SK-N-SH treated with all-trans-retinoic acid at 6 μM for 48 hours (cell line): ENCODE measurements around the gene STK39.
A peak's percentile ranks its signal among the peaks of the same experiment; 100 is the strongest.

Experiments
- ATAC-seq: fragments of 200-7000 bp; cut with Tn5 transposase; 3 replicates; pipeline ENCODE4 v1.9.1; 2020; ENCODE audit warnings: mild to moderate bottlenecking, moderate library complexity
- ARNTL ChIP-seq: fragments of 450-650 bp; formaldehyde crosslinking; IDR thresholded peaks from 2 replicates; pipeline ENCODE4 v1.5.0; 2020; ENCODE audit warnings: low read depth, mild to moderate bottlenecking, moderate library complexity, borderline replicate concordance
- BACH2 ChIP-seq: fragments of 250-450 bp; sonication (Bioruptor Pico); IDR thresholded peaks from 2 replicates; pipeline ENCODE4 v1.9.0; 2021; ENCODE audit warnings: mild to moderate bottlenecking, borderline replicate concordance
- CSDC2 ChIP-seq: fragments of 250-450 bp; sonication (Bioruptor Pico); IDR thresholded peaks from 2 replicates; pipeline ENCODE4 v1.5.0; 2020; ENCODE audit warnings: mild to moderate bottlenecking, moderate library complexity
- CSRNP3 ChIP-seq: fragments of 250-450 bp; sonication (Bioruptor Pico); IDR thresholded peaks from 2 replicates; pipeline ENCODE4 v1.5.1; 2021; ENCODE audit warnings: mild to moderate bottlenecking, moderate library complexity
- GLIS3 ChIP-seq: fragments of 250-450 bp; sonication (Bioruptor Pico); IDR thresholded peaks from 2 replicates; pipeline ENCODE4 v1.5.0; 2020; ENCODE audit warnings: mild to moderate bottlenecking, moderate library complexity
- ISL1 ChIP-seq: fragments of 250-450 bp; sonication (Bioruptor Pico); IDR thresholded peaks from 2 replicates; pipeline ENCODE4 v2.1.2; 2022; ENCODE audit warnings: mild to moderate bottlenecking, moderate library complexity
- OSR1 ChIP-seq: fragments of 250-450 bp; sonication (Bioruptor Pico); IDR thresholded peaks from 2 replicates; pipeline ENCODE4 v1.8.0; 2022; ENCODE audit warnings: moderate library complexity, mild to moderate bottlenecking, inconsistent platforms
- PPARA ChIP-seq: fragments of 250-450 bp; sonication (Bioruptor Pico); IDR thresholded peaks from 2 replicates; pipeline ENCODE4 v1.5.0; 2020; ENCODE audit warnings: mild to moderate bottlenecking, borderline replicate concordance
- RARB ChIP-seq: fragments of 250-450 bp; sonication (Bioruptor Pico); IDR thresholded peaks from 2 replicates; pipeline ENCODE4 v1.8.0; 2021; ENCODE audit warnings: mild to moderate bottlenecking, moderate library complexity
- SNAI2 ChIP-seq: fragments of 250-450 bp; sonication (Bioruptor Pico); IDR thresholded peaks from 2 replicates; pipeline ENCODE4 v1.5.0; 2020; ENCODE audit warnings: mild to moderate bottlenecking, moderate library complexity
- TOX ChIP-seq: fragments of 250-450 bp; sonication (Bioruptor Pico); IDR thresholded peaks from 2 replicates; pipeline ENCODE4 v1.8.0; 2021; ENCODE audit warnings: mild to moderate bottlenecking, moderate library complexity, borderline replicate concordance
- ZC3H10 ChIP-seq: fragments of 250-450 bp; sonication (Bioruptor Pico); IDR thresholded peaks from 2 replicates; pipeline ENCODE4 v1.5.1; 2021; ENCODE audit warnings: mild to moderate bottlenecking, moderate library complexity
- ZNF565 ChIP-seq: fragments of 450-650 bp; formaldehyde crosslinking; conservative IDR thresholded peaks from 2 replicates; pipeline ENCODE4 v1.5.0; 2020; ENCODE audit warnings: low read depth, mild to moderate bottlenecking, moderate library complexity
- ZNF70 ChIP-seq: fragments of 450-650 bp; formaldehyde crosslinking; IDR thresholded peaks from 2 replicates; pipeline ENCODE4 v1.5.0; 2020; ENCODE audit warnings: mild to moderate bottlenecking, moderate library complexity
- ZNF8 ChIP-seq: fragments of 450-650 bp; formaldehyde crosslinking; IDR thresholded peaks from 2 replicates; pipeline ENCODE4 v1.5.0; 2020; ENCODE audit warnings: mild to moderate bottlenecking, moderate library complexity
- TF ChIP-seq, protein P1 (sequence below): fragments of 250-450 bp; sonication (Bioruptor Pico); IDR thresholded peaks from 2 replicates; pipeline ENCODE4 v1.8.0; 2021; ENCODE audit warnings: low read depth, mild to moderate bottlenecking, moderate library complexity, borderline replicate concordance
- TF ChIP-seq, protein P2 (sequence below): fragments of 250-450 bp; sonication (Bioruptor Pico); IDR thresholded peaks from 2 replicates; pipeline ENCODE4 v1.5.0; 2020; ENCODE audit warnings: mild to moderate bottlenecking, moderate library complexity

The STK39 gene

GRCh38 chr2:168005586-168005985 lies 241.8 kb downstream of the STK39 start:
- no peak for TF ChIP-seq OSR1 (CRISPR knock-in tag)
- no peak for TF ChIP-seq SNAI2 (CRISPR knock-in tag)
- TF ChIP-seq CSRNP3, result no peak
- TF ChIP-seq ZNF565, result no peak
- TF ChIP-seq BACH2 (CRISPR knock-in tag), result no peak
- TF ChIP-seq GLIS3 (CRISPR knock-in tag), result no peak
- no peak for TF ChIP-seq RARB (CRISPR knock-in tag)
- no peak for TF ChIP-seq PPARA
- TF ChIP-seq ZNF8 (CRISPR knock-in tag), result no peak
- no peak for TF ChIP-seq ARNTL (CRISPR knock-in tag)
- no peak for TF ChIP-seq ZNF70 (CRISPR knock-in tag)
- no peak for TF ChIP-seq TOX
- ATAC-seq, result no peak

- TF ChIP-seq ZC3H10 (CRISPR knock-in tag) (no peak), BACH2 (CRISPR knock-in tag) (no peak), GLIS3 (CRISPR knock-in tag) (no peak), OSR1 (CRISPR knock-in tag) (no peak), CSDC2 (no peak), ZNF8 (CRISPR knock-in tag) (no peak)
- TF ChIP-seq, protein P1, sequence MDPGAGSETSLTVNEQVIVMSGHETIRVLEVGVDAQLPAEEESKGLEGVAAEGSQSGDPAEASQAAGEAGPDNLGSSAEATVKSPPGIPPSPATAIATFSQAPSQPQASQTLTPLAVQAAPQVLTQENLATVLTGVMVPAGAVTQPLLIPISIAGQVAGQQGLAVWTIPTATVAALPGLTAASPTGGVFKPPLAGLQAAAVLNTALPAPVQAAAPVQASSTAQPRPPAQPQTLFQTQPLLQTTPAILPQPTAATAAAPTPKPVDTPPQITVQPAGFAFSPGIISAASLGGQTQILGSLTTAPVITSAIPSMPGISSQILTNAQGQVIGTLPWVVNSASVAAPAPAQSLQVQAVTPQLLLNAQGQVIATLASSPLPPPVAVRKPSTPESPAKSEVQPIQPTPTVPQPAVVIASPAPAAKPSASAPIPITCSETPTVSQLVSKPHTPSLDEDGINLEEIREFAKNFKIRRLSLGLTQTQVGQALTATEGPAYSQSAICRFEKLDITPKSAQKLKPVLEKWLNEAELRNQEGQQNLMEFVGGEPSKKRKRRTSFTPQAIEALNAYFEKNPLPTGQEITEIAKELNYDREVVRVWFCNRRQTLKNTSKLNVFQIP (CRISPR knock-in tag), result no peak
- ATAC-seq, result no peak
These were observed 243.5 kb downstream of the STK39 start for GRCh38 chr2:168003876-168004275.

DNA sequence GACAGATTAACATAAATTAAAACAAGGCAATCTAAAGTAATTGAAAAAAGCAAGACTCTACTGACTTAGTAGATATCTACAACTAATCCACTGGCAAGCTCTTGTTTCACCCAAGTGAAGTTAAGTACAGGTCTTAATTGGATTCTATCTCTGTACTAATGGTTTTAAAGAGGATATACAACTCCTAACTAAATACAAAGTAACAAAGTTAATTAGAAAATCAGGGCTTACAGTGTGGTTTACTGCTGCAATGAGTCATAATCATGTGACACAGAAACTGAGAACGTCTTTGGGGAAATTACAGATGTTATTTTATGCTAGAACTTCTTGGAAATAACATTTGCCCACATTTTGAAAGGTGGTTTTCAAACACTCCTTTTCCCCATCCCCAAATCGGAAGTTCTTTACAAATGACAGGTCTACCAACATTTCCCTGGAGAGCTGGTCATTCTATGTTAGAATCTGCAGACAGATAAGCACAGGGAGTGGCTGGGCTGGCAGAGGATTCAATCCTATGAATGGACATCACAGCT lies 245.3 kb downstream of the STK39 start:
- peak; percentile 72 for ATAC-seq

DNA sequence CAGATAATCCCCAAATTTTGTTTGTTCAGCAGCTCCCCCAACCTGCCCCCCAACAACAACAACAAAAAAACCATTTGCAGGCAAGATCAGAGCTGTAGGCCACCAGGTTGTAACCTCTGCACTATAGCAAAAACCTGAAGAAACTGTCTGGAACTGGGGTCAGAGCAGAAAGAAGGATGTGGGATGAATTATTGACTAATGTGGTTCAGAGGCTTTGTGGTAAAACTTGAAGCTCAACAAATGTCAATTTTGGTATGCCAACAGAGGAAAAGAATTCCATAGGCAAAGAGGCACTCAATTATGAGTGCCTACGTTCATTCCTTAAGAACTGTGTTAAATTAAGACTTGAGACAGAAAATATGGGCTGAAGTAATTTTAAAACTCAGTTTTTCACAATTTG lies 255.1 kb downstream of the STK39 start:
- no peak for ATAC-seq

More for the DNA sequence above, 245.3 kb downstream of the STK39 start:
- TF ChIP-seq ISL1 (CRISPR knock-in tag) (peak; percentile 26; the same call in 1 of the 2 replicates), ZNF565 (no peak)

GRCh38 chr2:167990062-167990461 lies 257.3 kb downstream of the STK39 start:
- ATAC-seq, result no peak
- no peak for TF ChIP-seq CSRNP3

More for the DNA sequence above, 255.1 kb downstream of the STK39 start:
- TF ChIP-seq ZNF565 (no peak), PPARA (no peak), CSRNP3 (no peak), ZNF70 (CRISPR knock-in tag) (no peak), SNAI2 (CRISPR knock-in tag) (no peak), RARB (CRISPR knock-in tag) (no peak)
- TF ChIP-seq, all 23 proteins: peak for 0

- TF ChIP-seq, protein P2, sequence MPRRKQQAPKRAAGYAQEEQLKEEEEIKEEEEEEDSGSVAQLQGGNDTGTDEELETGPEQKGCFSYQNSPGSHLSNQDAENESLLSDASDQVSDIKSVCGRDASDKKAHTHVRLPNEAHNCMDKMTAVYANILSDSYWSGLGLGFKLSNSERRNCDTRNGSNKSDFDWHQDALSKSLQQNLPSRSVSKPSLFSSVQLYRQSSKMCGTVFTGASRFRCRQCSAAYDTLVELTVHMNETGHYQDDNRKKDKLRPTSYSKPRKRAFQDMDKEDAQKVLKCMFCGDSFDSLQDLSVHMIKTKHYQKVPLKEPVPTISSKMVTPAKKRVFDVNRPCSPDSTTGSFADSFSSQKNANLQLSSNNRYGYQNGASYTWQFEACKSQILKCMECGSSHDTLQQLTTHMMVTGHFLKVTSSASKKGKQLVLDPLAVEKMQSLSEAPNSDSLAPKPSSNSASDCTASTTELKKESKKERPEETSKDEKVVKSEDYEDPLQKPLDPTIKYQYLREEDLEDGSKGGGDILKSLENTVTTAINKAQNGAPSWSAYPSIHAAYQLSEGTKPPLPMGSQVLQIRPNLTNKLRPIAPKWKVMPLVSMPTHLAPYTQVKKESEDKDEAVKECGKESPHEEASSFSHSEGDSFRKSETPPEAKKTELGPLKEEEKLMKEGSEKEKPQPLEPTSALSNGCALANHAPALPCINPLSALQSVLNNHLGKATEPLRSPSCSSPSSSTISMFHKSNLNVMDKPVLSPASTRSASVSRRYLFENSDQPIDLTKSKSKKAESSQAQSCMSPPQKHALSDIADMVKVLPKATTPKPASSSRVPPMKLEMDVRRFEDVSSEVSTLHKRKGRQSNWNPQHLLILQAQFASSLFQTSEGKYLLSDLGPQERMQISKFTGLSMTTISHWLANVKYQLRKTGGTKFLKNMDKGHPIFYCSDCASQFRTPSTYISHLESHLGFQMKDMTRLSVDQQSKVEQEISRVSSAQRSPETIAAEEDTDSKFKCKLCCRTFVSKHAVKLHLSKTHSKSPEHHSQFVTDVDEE, result no peak
- TF ChIP-seq ZC3H10 (CRISPR knock-in tag), result no peak
- no peak for TF ChIP-seq CSDC2
- TF ChIP-seq OSR1 (CRISPR knock-in tag), result no peak
- TF ChIP-seq, protein P1 (CRISPR knock-in tag), result no peak
- no peak for TF ChIP-seq ZNF70 (CRISPR knock-in tag)
- no peak for ATAC-seq
These were observed 259.1 kb downstream of the STK39 start for GRCh38 chr2:167988296-167988695.
